BJ (cell line): ENCODE measurements around the gene COMMD7. TPM values are rescaled to one million over a fixed set of nuclear protein-coding genes. Genes with fewer than 3 reads are reported as not detected.

ENCODE experiments used
- CTCF ChIA-PET: fragments of 350-600 bp; formaldehyde crosslinking; extraction: SDS; loops from one replicate; lab custom pipeline; 2021; ENCODE audit warnings: antibody characterized with exemption, inconsistent platforms; lab: Yijun Ruan, JAX
- POLR2A ChIA-PET: fragments of 300-600 bp; sonication (Branson Sonifier 250); formaldehyde crosslinking; extraction: SDS; loops from one replicate; lab custom pipeline; 2021; ENCODE audit warnings: antibody characterized with exemption; lab: Charles Lee
- DNase-seq: peaks from one replicate; pipeline ENCODE4 v3.0.0-alpha.2; 2011; ENCODE audit warnings: low read depth
- H3K27me3 ChIP-seq: 2 replicates; pipeline ENCODE4 v1.6.0; 2011; ENCODE audit warnings: low read length; ENCODE audit not compliant: control insufficient read depth, insufficient read depth
- H3K36me3 ChIP-seq: 2 replicates; pipeline ENCODE4 v1.5.1; 2011; ENCODE audit warnings: low read length; ENCODE audit not compliant: control insufficient read depth, insufficient read depth
- H3K4me3 ChIP-seq: 2 replicates; pipeline ENCODE4 v1.5.1; 2011; ENCODE audit warnings: low read depth, mild to moderate bottlenecking, control low read depth, low read length
- polyA plus RNA-seq: library from polyadenylated mRNA; depleted of rRNA; stranded (reverse); fragments of >200 nt; gene quantifications from 2 replicates; pipeline ENCODE4 v1.2.3, GENCODE V29; 2011; rRNA removed
- TF ChIP-seq, protein P1 (sequence below): IDR thresholded peaks from 2 replicates; pipeline ENCODE4 v1.5.1; 2011; ENCODE audit warnings: low read depth, mild to moderate bottlenecking, control low read depth, inconsistent platforms, low read length, moderate library complexity; ENCODE audit not compliant: insufficient read depth

The COMMD7 gene
- polyA plus RNA-seq, 1 experiment = 73.6 TPM

DNA sequence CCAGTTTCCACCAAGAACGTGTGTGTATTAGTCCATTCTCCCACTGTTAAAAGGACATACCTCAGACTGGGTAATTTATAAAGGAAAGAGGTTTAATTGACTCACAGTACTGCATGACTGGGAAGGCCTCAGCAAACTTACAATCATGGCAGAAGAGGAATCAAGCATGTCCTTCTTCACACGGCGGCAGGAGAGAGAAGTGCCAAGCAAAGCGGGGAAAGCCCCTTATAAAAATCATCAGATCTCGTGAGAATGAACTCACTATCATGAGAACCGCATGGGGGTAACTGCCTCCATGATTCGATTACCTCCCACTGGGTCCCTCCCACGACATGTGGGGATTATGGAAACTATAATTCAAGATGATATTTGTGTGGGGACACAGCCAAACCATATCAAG is 82.6 kb downstream of the COMMD7 start:
- POLR2A ChIA-PET = interaction anchor here (0.5 kb wide), 1 partner anchor 77 kb away, joined by 3 read pairs; no protein-coding TSS in a partner anchor

DNA sequence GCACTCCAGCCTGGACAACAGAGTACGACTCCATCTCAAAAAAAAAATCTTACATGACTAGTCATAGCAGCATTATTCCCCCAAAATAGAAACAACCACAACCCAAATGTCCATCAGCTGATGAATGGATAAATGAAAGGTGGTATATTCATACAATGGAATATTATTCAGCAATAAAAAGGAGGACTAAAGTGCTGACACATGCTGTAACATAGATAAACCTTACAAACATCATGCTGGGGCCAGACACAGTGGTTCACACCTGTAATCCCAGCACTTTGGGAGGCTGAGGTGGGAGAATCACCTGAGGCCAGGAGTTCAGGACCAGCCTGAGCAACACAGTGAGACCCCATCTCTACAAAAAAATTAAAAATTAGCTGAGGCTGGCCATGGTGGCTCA is 86.4 kb downstream of the COMMD7 start:
- Histone ChIP-seq H3K36me3 (no peaks in the 10 kb centered on the region), H3K4me3 (no peak overlapping the region), H3K27me3 (no peaks in the 10 kb centered on the region)
- ChIA-PET CTCF (interaction anchor here (0.6 kb wide), 2 partner anchors 24 to 133 kb away, joined by 3 to 5 read pairs; no protein-coding TSS in a partner anchor), POLR2A (no interaction called here)
- no peak for DNase-seq
- TF ChIP-seq, protein P1, sequence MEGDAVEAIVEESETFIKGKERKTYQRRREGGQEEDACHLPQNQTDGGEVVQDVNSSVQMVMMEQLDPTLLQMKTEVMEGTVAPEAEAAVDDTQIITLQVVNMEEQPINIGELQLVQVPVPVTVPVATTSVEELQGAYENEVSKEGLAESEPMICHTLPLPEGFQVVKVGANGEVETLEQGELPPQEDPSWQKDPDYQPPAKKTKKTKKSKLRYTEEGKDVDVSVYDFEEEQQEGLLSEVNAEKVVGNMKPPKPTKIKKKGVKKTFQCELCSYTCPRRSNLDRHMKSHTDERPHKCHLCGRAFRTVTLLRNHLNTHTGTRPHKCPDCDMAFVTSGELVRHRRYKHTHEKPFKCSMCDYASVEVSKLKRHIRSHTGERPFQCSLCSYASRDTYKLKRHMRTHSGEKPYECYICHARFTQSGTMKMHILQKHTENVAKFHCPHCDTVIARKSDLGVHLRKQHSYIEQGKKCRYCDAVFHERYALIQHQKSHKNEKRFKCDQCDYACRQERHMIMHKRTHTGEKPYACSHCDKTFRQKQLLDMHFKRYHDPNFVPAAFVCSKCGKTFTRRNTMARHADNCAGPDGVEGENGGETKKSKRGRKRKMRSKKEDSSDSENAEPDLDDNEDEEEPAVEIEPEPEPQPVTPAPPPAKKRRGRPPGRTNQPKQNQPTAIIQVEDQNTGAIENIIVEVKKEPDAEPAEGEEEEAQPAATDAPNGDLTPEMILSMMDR = no peak

More for the DNA sequence above, 82.6 kb downstream of the COMMD7 start:
- no peak for DNase-seq
- H3K4me3 ChIP-seq = no peak overlapping the region
- no peaks in the 10 kb centered on the region for H3K27me3 ChIP-seq
- TF ChIP-seq, protein P1 = no peak
- no peaks in the 10 kb centered on the region for H3K36me3 ChIP-seq
- CTCF ChIA-PET = interaction anchor here (1.7 to 5.6 kb wide), 2 partner anchors 8 to 138 kb away, joined by 8 to 24 read pairs; no protein-coding TSS in a partner anchor

DNA sequence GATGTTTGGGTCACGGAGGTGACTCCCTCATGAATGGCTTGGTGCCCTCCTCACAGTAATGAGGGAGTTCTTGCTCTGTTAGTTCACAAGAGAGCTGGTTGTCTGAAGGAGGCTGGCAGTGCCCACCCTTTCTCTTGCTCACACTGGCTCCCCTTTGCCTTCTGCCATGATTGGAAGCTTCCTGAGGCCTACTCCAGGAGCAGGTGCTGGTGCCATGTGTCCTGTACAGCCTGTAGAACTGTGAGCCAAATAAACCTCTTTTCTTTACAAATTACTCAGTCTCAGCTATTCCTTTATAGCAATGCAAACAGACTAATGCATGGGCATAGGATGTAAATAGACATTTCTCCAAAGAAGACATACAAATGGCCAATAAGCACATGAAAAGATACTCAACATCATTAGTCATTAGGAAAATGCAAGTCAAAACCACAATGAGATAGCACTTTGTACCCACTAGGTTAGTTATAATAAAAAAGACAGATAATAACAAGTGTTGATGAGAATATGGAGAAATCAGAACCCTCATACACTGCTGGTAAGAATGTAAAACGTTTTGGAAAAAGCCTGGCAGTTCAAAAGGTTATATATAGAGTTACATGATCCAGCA is 87.3 kb downstream of the COMMD7 start:
- Histone ChIP-seq H3K4me3 (no peak overlapping the region), H3K36me3 (no peaks in the 10 kb centered on the region), H3K27me3 (no peaks in the 10 kb centered on the region; the same call in 1 of the 2 replicates)
- DNase-seq = no peak
- POLR2A ChIA-PET = no interaction called here
- CTCF ChIA-PET = interaction anchor here (1.1 kb wide), 1 partner anchor 810 kb away, joined by 4 read pairs; no protein-coding TSS in a partner anchor
- TF ChIP-seq, protein P1 = no peak

DNA sequence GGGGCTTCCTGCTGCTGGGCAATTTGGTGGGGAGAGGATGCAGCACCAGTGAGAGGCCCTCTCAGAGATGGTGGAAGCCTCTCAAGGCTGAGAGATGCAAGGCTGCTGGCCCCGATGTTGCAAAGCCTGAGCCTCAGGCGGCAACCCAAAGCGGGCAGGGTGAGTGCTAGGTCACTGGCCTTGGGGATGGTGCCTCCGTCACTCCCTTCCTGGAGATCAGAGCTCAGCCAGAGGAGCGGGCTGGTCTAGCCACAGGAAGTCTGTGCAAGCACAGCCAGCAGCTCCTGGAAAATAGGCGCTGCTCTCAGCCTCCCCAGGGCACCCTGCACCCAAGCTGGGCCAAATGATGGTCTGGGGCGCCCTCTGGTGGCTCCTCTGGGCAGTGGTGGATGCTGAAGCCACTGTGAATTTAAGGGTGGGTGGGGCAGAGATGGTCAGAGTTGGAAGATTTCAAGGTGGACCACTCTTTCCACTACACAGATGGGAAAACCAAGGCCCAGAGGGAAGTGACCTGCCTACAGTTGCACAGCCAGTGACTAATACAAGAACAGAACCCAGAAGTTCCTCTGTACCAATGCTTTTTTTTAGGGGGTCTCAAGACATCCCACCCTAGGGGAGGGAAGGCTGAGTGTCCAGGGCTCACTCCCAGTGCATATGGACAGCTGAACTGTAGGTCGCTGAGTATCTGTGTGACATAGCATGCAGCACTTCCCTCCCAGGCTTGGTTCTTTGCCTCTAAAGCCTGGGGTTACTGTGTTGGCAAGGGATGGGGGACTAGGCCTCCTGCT is 90.3 kb downstream of the COMMD7 start:
- POLR2A ChIA-PET = no interaction called here
- Histone ChIP-seq H3K27me3 (no peaks in the 10 kb centered on the region; the same call in 1 of the 2 replicates), H3K36me3 (no peaks in the 10 kb centered on the region), H3K4me3 (no peak overlapping the region)
- TF ChIP-seq, protein P1 = peak; percentile 94
- peak; percentile 5 for DNase-seq
- CTCF ChIA-PET = interaction anchor here (0.6 to 8.6 kb wide), 38 partner anchors 8 to 1448 kb away, joined by 3 to 262 read pairs (median 4); partner anchors contain the start of gene C20orf203

Other genes starting within 250 kb of the COMMD7 start
- gene NOL4L, start 158.1 kb downstream of the COMMD7 start, polyA plus RNA-seq = 6.6 and 10.9 TPM in 2 replicates
- gene C20orf203, start 69.5 kb downstream of the COMMD7 start, polyA plus RNA-seq = 0.04 and 0.09 TPM in 2 replicates
- 1.1 and 1.3 TPM in 2 replicates for gene DNMT3B, start 18.9 kb upstream of the COMMD7 start, polyA plus RNA-seq
- gene MAPRE1, start 76.5 kb upstream of the COMMD7 start, polyA plus RNA-seq = 61.5 and 99.2 TPM in 2 replicates
- gene EFCAB8, start 115.5 kb upstream of the COMMD7 start, polyA plus RNA-seq = not detected in 2 replicates